ENCODE measurements around the gene HIPK2. TPM values are rescaled to one million over a fixed set of nuclear protein-coding genes. Genes with fewer than 3 reads are reported as not detected.

HIPK2 gene
- total RNA-seq, 1 donor from 2014 or later = 23.0 TPM

DNA sequence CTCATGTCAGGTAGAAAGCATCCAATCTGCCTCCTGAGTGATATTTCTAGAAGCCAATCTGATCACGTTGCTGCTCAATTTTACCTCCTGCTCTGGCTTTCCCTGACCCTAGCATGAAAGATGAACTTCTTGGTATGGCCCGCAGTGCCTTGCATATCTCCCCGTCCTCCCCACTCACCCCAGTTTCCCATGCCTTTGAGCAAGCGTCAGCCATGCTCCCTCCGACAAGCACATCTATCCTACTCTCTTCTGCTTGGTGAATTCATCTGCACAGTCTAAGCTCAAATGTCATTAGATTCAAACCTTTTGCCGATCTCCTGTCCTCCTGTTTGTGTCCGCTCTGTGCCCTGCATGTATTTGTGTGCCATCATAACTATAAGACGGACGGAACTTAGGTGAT lies 45.1 kb upstream of the HIPK2 start:
- Mint-ChIP-seq H3K4me1 (no peaks in the 10 kb centered on the region), H3K4me3 (no peak overlapping the region), H3K9me3 (no peaks in the 10 kb centered on the region), H3K27me3 (no peaks in the 10 kb centered on the region), H3K27ac (no peak overlapping the region), H3K36me3 (ENCODE audit: low read depth) (no peaks in the 10 kb centered on the region)
- DNase-seq (no peak), ATAC-seq (ENCODE audit: low read depth) (no peak)
- intact Hi-C loops (cut with micrococcal nuclease) = no loop called here
- TF ChIP-seq, protein P1, sequence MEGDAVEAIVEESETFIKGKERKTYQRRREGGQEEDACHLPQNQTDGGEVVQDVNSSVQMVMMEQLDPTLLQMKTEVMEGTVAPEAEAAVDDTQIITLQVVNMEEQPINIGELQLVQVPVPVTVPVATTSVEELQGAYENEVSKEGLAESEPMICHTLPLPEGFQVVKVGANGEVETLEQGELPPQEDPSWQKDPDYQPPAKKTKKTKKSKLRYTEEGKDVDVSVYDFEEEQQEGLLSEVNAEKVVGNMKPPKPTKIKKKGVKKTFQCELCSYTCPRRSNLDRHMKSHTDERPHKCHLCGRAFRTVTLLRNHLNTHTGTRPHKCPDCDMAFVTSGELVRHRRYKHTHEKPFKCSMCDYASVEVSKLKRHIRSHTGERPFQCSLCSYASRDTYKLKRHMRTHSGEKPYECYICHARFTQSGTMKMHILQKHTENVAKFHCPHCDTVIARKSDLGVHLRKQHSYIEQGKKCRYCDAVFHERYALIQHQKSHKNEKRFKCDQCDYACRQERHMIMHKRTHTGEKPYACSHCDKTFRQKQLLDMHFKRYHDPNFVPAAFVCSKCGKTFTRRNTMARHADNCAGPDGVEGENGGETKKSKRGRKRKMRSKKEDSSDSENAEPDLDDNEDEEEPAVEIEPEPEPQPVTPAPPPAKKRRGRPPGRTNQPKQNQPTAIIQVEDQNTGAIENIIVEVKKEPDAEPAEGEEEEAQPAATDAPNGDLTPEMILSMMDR (IDR thresholded peaks at IDR 0.05) = no peak
- POLR2A ChIA-PET = no interaction called here
- CTCF ChIA-PET = no interaction called here

DNA sequence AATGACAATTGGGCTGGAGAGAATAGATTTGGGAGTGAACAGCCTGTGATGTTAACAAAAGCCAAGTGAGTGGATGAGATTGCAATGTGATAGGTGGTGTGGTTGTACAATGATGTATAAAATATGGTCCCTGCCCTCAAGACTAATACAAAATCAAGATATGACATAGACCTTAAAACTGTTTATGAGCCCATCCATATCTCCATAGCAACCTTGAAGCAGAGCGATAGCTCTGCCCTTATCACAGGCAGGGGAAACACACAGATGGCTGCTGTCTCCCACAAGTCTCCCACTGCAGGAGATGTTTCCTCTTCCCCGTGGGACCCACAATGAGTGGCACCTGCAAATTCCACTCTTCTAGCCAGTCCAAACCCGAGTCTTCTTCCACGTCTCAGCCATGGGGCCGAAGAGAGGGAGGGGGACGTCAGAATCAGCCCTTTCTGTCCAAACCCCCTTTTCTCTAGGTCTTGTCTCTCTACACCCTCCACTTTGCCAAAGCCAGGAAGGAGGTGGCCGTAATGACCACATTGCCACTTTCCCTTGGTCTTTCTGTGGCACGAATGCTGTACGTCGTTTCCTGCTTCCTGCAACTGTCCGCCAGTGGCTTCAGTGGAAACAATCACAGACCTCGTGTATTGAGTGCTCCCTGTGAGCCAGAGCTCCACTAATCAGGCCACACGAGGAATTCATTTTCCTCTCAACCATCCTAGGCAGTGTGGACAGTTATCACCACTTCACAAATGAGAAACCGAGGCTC lies 43.7 kb upstream of the HIPK2 start:
- POLR2A ChIA-PET = no interaction called here
- CTCF ChIA-PET = no interaction called here
- Mint-ChIP-seq H3K4me1 (no peaks in the 10 kb centered on the region), H3K27me3 (peaks cover 2% of the 10 kb centered on the region), H3K9me3 (peaks cover 8% of the 10 kb centered on the region), H3K36me3 (ENCODE audit: low read depth) (no peaks in the 10 kb centered on the region), H3K4me3 (no peak overlapping the region), H3K27ac (no peak overlapping the region)
- intact Hi-C loops (cut with micrococcal nuclease) = no loop called here
- TF ChIP-seq, protein P1 (IDR thresholded peaks at IDR 0.05) = no peak
- DNase-seq (no peak), ATAC-seq (ENCODE audit: low read depth) (no peak)

DNA sequence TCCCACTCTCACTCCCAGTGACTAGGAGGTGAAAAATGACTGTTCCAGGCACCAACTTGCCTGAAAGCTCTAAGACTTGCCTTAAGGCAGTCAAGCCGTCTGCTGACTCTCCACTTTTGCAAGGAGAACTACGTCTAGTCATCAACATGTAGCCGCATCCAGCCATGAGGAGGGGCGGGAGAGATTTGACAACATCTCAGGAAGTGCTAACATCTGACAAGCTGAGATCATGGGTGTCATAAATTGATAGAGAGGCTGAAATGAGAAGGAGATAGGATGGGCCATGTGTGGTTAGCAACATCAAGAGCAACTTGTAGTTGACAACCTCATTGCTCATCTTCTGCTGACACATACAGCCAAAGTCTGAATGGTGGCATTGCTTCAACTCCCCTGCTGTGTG lies 42.3 kb upstream of the HIPK2 start:
- Mint-ChIP-seq H3K4me1 (no peaks in the 10 kb centered on the region), H3K4me3 (no peak overlapping the region), H3K9me3 (peaks cover 8% of the 10 kb centered on the region), H3K27me3 (peaks cover 2% of the 10 kb centered on the region), H3K27ac (no peak overlapping the region), H3K36me3 (ENCODE audit: low read depth) (no peaks in the 10 kb centered on the region)
- POLR2A ChIA-PET = no interaction called here
- ATAC-seq (ENCODE audit: low read depth) = no peak
- no peak for DNase-seq
- intact Hi-C loops (cut with micrococcal nuclease) = no loop called here
- TF ChIP-seq, protein P1 (IDR thresholded peaks at IDR 0.05) = no peak
- CTCF ChIA-PET = no interaction called here

DNA sequence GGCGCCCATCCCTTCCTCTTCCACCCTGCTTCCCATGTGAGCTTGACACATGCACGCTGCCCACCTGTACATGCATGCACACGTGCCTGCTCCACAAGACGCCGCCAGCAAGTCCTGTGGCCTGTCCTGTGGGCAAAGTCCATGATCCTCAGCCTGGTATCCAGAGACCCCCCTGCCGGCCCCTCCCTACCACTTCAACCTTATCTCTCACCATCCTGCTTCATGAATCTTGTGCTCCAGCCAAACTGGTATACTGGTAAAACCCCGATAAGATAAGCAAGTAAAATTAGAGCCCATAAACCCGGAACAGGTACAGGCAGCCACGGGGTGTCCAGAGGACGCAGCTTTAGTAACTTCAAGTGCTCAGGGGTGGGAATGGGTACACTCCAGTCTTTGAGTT lies 39.5 kb upstream of the HIPK2 start:
- H3K27ac Mint-ChIP-seq = no peak overlapping the region
- peaks cover 2% of the 10 kb centered on the region for H3K27me3 Mint-ChIP-seq
- ChIA-PET CTCF (no interaction called here), POLR2A (no interaction called here)
- TF ChIP-seq, protein P1 (IDR thresholded peaks at IDR 0.05) = no peak
- no peak for ATAC-seq (ENCODE audit: low read depth)
- no peak for DNase-seq
- H3K4me3 Mint-ChIP-seq = no peak overlapping the region
- intact Hi-C loops (cut with micrococcal nuclease) = no loop called here
- no peaks in the 10 kb centered on the region for H3K36me3 Mint-ChIP-seq (ENCODE audit: low read depth)
- no peaks in the 10 kb centered on the region for H3K4me1 Mint-ChIP-seq
- peaks cover 8% of the 10 kb centered on the region for H3K9me3 Mint-ChIP-seq

- intact Hi-C loops (cut with micrococcal nuclease) = no loop called here
- POLR2A ChIA-PET = no interaction called here
- DNase-seq = no peak
- no peak overlapping the region for H3K27ac Mint-ChIP-seq
- no peak overlapping the region for H3K4me3 Mint-ChIP-seq
- TF ChIP-seq, protein P1 (IDR thresholded peaks at IDR 0.05) = no peak
- H3K4me1 Mint-ChIP-seq = no peaks in the 10 kb centered on the region
- ATAC-seq (ENCODE audit: low read depth) = no peak
- CTCF ChIA-PET = no interaction called here
- no peaks in the 10 kb centered on the region for H3K36me3 Mint-ChIP-seq (ENCODE audit: low read depth)
- H3K27me3 Mint-ChIP-seq = peaks cover 4% of the 10 kb centered on the region
- peaks cover 8% of the 10 kb centered on the region for H3K9me3 Mint-ChIP-seq
Measured at GRCh38 chr7:139813689-139814088, 35.9 kb upstream of the HIPK2 start.

All from activated B cell treated with CpG ODN at 0.5 μM for 24 hours (primary cell).